HepG2 (cell line): ENCODE data around the gene PDZD8. TPM values are rescaled to one million over a fixed set of nuclear protein-coding genes. Genes with fewer than 3 reads are reported as not detected.

Experiments used
- ATAC-seq: fragments of 200-7000 bp; cut with Tn5 transposase; 3 replicates; pipeline ENCODE4 v1.9.1; 2020; ENCODE audit warnings: mild to moderate bottlenecking, moderate library complexity
- BruUV-seq: library from RNA; stranded (reverse); fragments of 400-500 nt; replicated peaks from 2 replicates; lab custom pipeline; 2021; lab: Mats Ljungman, UMichigan
- CTCF ChIA-PET: fragments of 300-600 bp; formaldehyde crosslinking; extraction: SDS; loops from one replicate; lab custom pipeline; 2021; ENCODE audit warnings: low total read pairs, inconsistent platforms, low intra/inter-chr PET ratio; lab: Yijun Ruan, JAX
- POLR2A ChIA-PET: fragments of 350-600 bp; sonication (Branson Sonifier 250); formaldehyde crosslinking; loops from one replicate; lab custom pipeline; 2020; ENCODE audit warnings: antibody characterized with exemption, inconsistent platforms; lab: Yijun Ruan, JAX
- DNase-seq: peaks from one replicate; pipeline ENCODE4 v3.0.0-alpha.2; 2015; ENCODE audit warnings: low spot score
- FAIRE-seq: peaks from 3 replicates; lab custom pipeline; 2011; peaks lifted over from hg19 to GRCh38; lab: Jason Lieb, UNC
- H2AFZ ChIP-seq: one replicate; pipeline ENCODE4 v1.6.1; 2011; ENCODE audit warnings: low read length, inconsistent platforms
- H3K27ac ChIP-seq: fragments of 300-600 bp; 3 replicates; pipeline ENCODE4 v1.8.0; 2011; ENCODE audit warnings: mixed run types, mild to moderate bottlenecking, mixed read lengths, low read length, inconsistent platforms; ENCODE audit not compliant: insufficient read depth; ENCODE audit errors: extremely low read length
- H3K27me3 ChIP-seq, 2 experiments: fragments of 200-600 bp in 1 of 2; 2 replicates in 1 of 2; 3 replicates in 1 of 2; pipeline versions ENCODE4 v1.6.0 to v1.8.0; 2011; ENCODE audit warnings: low read length in 2 of 2, mild to moderate bottlenecking in 2 of 2, moderate library complexity in 2 of 2, inconsistent platforms in 1 of 2; ENCODE audit not compliant: insufficient read depth in 2 of 2, control insufficient read depth in 1 of 2
- H3K36me3 ChIP-seq, 2 experiments: fragments of 200-600 bp in 1 of 2; replicated peaks in 1 of 2; 2 replicates in 1 of 2; 3 replicates in 1 of 2; pipeline versions ENCODE4 v1.5.1 to v1.8.0; 2011; ENCODE audit warnings: low read length in 2 of 2, inconsistent platforms in 1 of 2; ENCODE audit not compliant: insufficient read depth in 2 of 2, control insufficient read depth in 1 of 2
- H3K4me1 ChIP-seq: 2 replicates; pipeline ENCODE4 v1.5.1; 2012; ENCODE audit warnings: low read length, inconsistent platforms; ENCODE audit not compliant: insufficient read depth
- H3K4me2 ChIP-seq: 2 replicates; pipeline ENCODE4 v1.6.0; 2011; ENCODE audit warnings: low read depth, low read length, inconsistent platforms
- H3K4me3 ChIP-seq, 3 experiments: fragments of 200-600 bp in 1 of 3; sonication (generic), shearing (Covaris generic) in 1 of 3; replicated peaks in 1 of 3; 2 replicates each; pipeline ENCODE4 v1.5.1; 2011 to 2016; ENCODE audit warnings: low read length in 3 of 3, inconsistent platforms in 2 of 3, low read depth in 2 of 3, mild to moderate bottlenecking in 2 of 3, control low read depth in 1 of 3, mixed read lengths in 1 of 3; ENCODE audit not compliant: insufficient read depth in 1 of 3
- H3K79me2 ChIP-seq: one replicate; pipeline ENCODE4 v1.6.1; 2011; ENCODE audit warnings: low read length, inconsistent platforms; ENCODE audit not compliant: insufficient read depth
- H3K9ac ChIP-seq: 2 replicates; pipeline ENCODE4 v1.6.0; 2011; ENCODE audit warnings: mild to moderate bottlenecking, low read depth, low read length, inconsistent platforms; ENCODE audit not compliant: insufficient read depth
- H3K9me3 ChIP-seq: 2 replicates; pipeline ENCODE4 v1.5.1; 2012; ENCODE audit warnings: mild to moderate bottlenecking, low read length
- H4K20me1 ChIP-seq: 2 replicates; pipeline ENCODE4 v1.6.0; 2011; ENCODE audit warnings: inconsistent platforms, mild to moderate bottlenecking, low read length, moderate library complexity; ENCODE audit not compliant: insufficient read depth
- ARID5B ChIP-seq: IDR thresholded peaks from 2 replicates; pipeline ENCODE4 v1.4.0; 2020; ENCODE audit warnings: mild to moderate bottlenecking, missing genetic modification reagents
- ATF5 ChIP-seq: sonication (generic); formaldehyde crosslinking; IDR thresholded peaks from 2 replicates; pipeline ENCODE4 v1.4.0; 2020; ENCODE audit warnings: mild to moderate bottlenecking, low read depth, missing genetic modification reagents
- E2F2 ChIP-seq: sonication (generic); formaldehyde crosslinking; IDR thresholded peaks from 2 replicates; pipeline ENCODE4 v1.4.0; 2020; ENCODE audit warnings: missing genetic modification reagents, borderline replicate concordance
- FOXC1 ChIP-seq: sonication (generic); formaldehyde crosslinking; IDR thresholded peaks from 2 replicates; pipeline ENCODE4 v1.8.0; 2022; ENCODE audit warnings: mild to moderate bottlenecking, missing genetic modification reagents, borderline replicate concordance
- GLI4 ChIP-seq: sonication (generic); formaldehyde crosslinking; IDR thresholded peaks from 2 replicates; pipeline ENCODE4 v1.5.1; 2020; ENCODE audit warnings: missing genetic modification reagents, mild to moderate bottlenecking, moderate library complexity, borderline replicate concordance
- HNRNPK ChIP-seq: fragments of 200-400 bp; formaldehyde crosslinking; IDR thresholded peaks from 2 replicates; pipeline ENCODE4 v1.6.1; 2018; ENCODE audit warnings: low read length, low read depth, moderate library complexity, mild to moderate bottlenecking; ENCODE audit not compliant: poor library complexity, severe bottlenecking
- HOXA9 ChIP-seq: sonication (generic); formaldehyde crosslinking; IDR thresholded peaks from 2 replicates; pipeline ENCODE4 v1.8.1; 2022; ENCODE audit warnings: missing genetic modification reagents, mild to moderate bottlenecking, moderate library complexity, borderline replicate concordance
- KDM2A ChIP-seq: sonication (generic); formaldehyde crosslinking; IDR thresholded peaks from 2 replicates; pipeline ENCODE4 v1.4.0; 2020; ENCODE audit warnings: low read depth, missing genetic modification reagents, borderline replicate concordance
- KDM6A ChIP-seq: IDR thresholded peaks from 2 replicates; pipeline ENCODE4 v1.6.1; 2016; ENCODE audit warnings: low read depth
- PLSCR1 ChIP-seq: sonication (generic); formaldehyde crosslinking; IDR thresholded peaks from 2 replicates; pipeline ENCODE4 v1.5.0; 2020; ENCODE audit warnings: missing genetic modification reagents, mild to moderate bottlenecking, borderline replicate concordance
- RAD51 ChIP-seq: fragments of 450-650 bp; IDR thresholded peaks from 2 replicates; pipeline ENCODE4 v1.6.1; 2016; ENCODE audit warnings: borderline replicate concordance
- SP2 ChIP-seq: sonication (generic); formaldehyde crosslinking; IDR thresholded peaks from 2 replicates; pipeline ENCODE4 v1.5.1; 2020; ENCODE audit warnings: mild to moderate bottlenecking, missing genetic modification reagents
- STAT5B ChIP-seq: sonication (generic); formaldehyde crosslinking; IDR thresholded peaks from 2 replicates; pipeline ENCODE4 v1.4.0; 2020; ENCODE audit warnings: missing genetic modification reagents
- ZMYM3 ChIP-seq: sonication (generic); formaldehyde crosslinking; IDR thresholded peaks from 2 replicates; pipeline ENCODE4 v1.5.1; 2020; ENCODE audit warnings: mild to moderate bottlenecking, missing genetic modification reagents
- ZNF788 ChIP-seq: sonication (generic); formaldehyde crosslinking; IDR thresholded peaks from 2 replicates; pipeline ENCODE4 v1.5.0; 2020; ENCODE audit warnings: mild to moderate bottlenecking, missing genetic modification reagents, borderline replicate concordance
- in situ Hi-C: cut with HindIII; loops from 2 replicates; pipeline ENCODE4 v1.10.0; 2017; ENCODE audit warnings: low pct_unique_long_range_greater_than_20kb; ENCODE audit not compliant: extremely low pct_ligation_motif_present
- intact Hi-C: fragments of 100-400 bp; cut with micrococcal nuclease; formaldehyde crosslinking; loops from one replicate; pipeline ENCODE4 v1.10.0; 2022; ENCODE audit not compliant: unreplicated experiment
- polyA plus RNA-seq, 8 experiments: library from polyadenylated mRNA; depleted of rRNA in 3 of 8; stranded (reverse) in 7 of 8; unstranded in 1 of 8; fragments of >200 nt; fragmentation: Illumina TruSeq in 4 of 8; extraction: Trizol in 4 of 8; gene quantifications; 2 replicates each; pipeline versions ENCODE4 v1.2.1 to v1.2.3, GENCODE V29; 2011 to 2016; ENCODE audit warnings: low read depth in 4 of 8, missing spikeins in 1 of 8, mixed read lengths in 1 of 8; ENCODE audit not compliant: insufficient read depth in 1 of 8
- total RNA-seq, 5 experiments: library from RNA; depleted of rRNA; stranded (reverse); fragments of >200 nt; fragmentation: Illumina TruSeq; extraction: Trizol; gene quantifications; 2 replicates each; pipeline ENCODE4 v1.2.3, GENCODE V29; 2016; ENCODE audit warnings: low read depth in 1 of 5

PDZD8 gene
- total and polyA plus RNA-seq, 2 of the 13 experiments (the other 11 are each of a cell fraction or from before 2014, with no cell fraction given), result 11.2 to 32.0 TPM

- no peak overlapping the region for H3K9ac ChIP-seq
- no peak for TF ChIP-seq GLI4 (CRISPR knock-in tag)
- no peak for TF ChIP-seq PLSCR1 (CRISPR knock-in tag)
- TF ChIP-seq STAT5B (CRISPR knock-in tag), result no peak
- TF ChIP-seq HNRNPK, result no peak
- no peak for TF ChIP-seq ZMYM3 (CRISPR knock-in tag)
- TF ChIP-seq KDM2A, result no peak
- TF ChIP-seq ARID5B (CRISPR knock-in tag), result no peak
- TF ChIP-seq ATF5 (CRISPR knock-in tag), result no peak
- TF ChIP-seq SP2 (CRISPR knock-in tag), result no peak
- TF ChIP-seq FOXC1, result no peak
- no peak for TF ChIP-seq KDM6A (CRISPR knock-in tag)
- TF ChIP-seq HOXA9 (CRISPR knock-in tag), result no peak
- TF ChIP-seq E2F2 (CRISPR knock-in tag), result no peak
- TF ChIP-seq RAD51, result no peak
- no peak for TF ChIP-seq ZNF788
- TF ChIP-seq, all 625 proteins: peak for 0
- H3K27me3 ChIP-seq, result no peaks in the 10 kb centered on the region
- DNase-seq, result no peak
- peaks cover 96% of the 10 kb centered on the region for H3K79me2 ChIP-seq
- peak overlapping the region; percentile 73 for H3K27ac ChIP-seq
- intact Hi-C loops (no loop called here), in situ Hi-C loops (no loop called here)
- ChIA-PET CTCF (no interaction called here), POLR2A (no interaction called here)
- H3K4me1 ChIP-seq, result peaks cover 87% of the 10 kb centered on the region
- no peak for FAIRE-seq
- no TSS peak for BruUV-seq
- 0 out of 2 replicates have a peak, but pooled peaks cover 15% of the 10 kb centered on the region for H4K20me1 ChIP-seq
- ATAC-seq, result no peak
- peak overlapping the region in 1 of 3 experiments; percentile 44; a peak in 2 of 6 replicates for H3K4me3 ChIP-seq
- no peaks in the 10 kb centered on the region for H3K9me3 ChIP-seq
- peak overlapping the region; percentile 71 for H3K4me2 ChIP-seq
- H3K36me3 ChIP-seq, result no peaks in the 10 kb centered on the region
- no peak overlapping the region for H2AFZ ChIP-seq
Measured at GRCh38 chr10:117362313-117362712, 12.9 kb downstream of the PDZD8 start.
